GM18508 (cell line): ENCODE data around the gene ADGRD2.

Experiments used
- ATAC-seq: cut with Tn5 transposase; IDR thresholded peaks from one replicate; pipeline ENCODE4 v1.9.1; 2021; ENCODE audit warnings: moderate number of reproducible peaks; ENCODE audit not compliant: insufficient read depth, unreplicated experiment

Gene ADGRD2

DNA sequence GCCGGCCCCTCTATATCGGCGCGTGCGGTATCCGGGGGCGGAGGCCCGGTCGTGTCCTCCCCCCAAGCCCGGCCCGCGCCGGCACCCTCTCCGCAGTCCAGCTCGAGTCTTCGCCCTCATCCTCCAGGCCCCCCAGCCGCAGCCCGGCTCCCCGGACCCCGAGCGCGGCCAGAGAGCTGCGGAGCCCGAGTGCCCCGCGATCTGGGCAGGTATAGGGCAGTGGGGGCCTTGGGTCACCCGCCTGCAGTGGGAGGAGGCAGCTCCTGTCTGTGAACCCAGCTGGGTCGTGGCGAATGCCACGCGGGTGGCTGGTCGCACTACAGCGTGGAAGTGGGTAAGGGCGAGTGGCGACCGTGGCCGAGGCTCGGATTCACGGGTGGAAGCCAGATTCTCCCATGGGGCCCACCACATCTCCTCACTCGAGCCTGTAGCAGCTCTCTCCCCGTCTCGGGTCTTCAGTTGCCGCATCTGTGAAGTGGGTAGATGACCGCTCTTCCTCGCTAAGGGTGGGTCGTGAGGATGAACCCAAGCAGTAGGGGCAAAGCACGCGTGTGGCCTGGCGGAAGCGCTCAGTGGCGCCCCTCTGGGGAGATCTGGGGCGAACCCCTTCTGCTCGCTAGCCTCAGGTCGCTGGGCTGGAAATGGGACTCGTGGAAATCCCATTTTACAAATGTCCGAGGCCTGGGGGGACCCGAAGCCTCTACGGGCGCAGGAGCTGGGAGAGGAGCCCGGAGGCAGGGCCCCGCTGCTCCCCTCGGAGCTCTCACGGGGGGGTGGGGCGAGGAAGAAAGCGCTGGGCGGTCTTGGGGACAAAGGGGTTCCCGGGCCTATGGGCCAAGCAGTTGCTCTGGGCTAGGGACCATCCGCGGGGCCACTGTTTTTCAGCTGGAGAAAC, 55.0 kb downstream of the ADGRD2 start:
- ATAC-seq, result no peak

DNA sequence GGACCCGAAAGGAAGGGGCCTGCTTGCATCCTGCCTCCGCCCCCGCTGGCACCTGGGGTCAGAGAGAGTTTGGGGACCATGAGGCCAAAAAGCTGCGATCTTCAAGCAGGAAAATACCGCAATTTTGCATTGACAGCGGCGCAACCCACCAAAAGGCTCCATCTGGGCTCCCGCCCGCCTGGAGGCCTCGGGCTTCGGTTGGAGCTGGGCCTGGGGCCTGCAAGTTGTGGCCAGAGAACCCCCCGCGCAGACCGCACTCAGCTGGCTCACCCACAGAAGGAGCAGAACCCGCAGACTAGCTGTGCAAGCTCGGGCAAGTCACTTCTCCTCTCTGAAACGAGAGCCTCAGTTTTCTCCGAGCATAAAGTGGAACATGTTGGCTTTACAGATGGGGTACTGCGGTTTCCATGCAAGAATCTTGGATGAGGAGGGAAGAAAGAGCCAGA, 55.7 kb downstream of the ADGRD2 start:
- no peak for ATAC-seq

DNA sequence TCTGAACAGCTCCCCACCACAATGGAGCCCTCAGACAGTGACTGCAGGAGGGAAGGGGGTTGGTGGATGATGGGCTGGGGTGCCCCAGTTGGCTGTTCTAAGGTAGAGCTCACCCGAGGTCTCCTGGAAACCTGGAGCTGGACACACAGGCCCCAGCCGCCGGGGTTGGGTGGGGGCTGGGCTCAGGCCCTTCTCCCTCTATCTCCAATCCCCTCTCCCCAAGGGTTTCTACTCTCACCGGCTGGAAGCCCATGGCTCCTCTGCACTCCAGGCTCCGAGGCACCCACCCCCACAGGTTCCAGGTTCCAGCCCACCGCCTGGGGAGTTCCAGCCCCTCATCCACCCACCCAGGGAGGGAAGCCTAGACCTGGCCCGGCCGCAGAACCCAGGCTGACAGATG, 56.2 kb downstream of the ADGRD2 start:
- ATAC-seq, result no peak

DNA sequence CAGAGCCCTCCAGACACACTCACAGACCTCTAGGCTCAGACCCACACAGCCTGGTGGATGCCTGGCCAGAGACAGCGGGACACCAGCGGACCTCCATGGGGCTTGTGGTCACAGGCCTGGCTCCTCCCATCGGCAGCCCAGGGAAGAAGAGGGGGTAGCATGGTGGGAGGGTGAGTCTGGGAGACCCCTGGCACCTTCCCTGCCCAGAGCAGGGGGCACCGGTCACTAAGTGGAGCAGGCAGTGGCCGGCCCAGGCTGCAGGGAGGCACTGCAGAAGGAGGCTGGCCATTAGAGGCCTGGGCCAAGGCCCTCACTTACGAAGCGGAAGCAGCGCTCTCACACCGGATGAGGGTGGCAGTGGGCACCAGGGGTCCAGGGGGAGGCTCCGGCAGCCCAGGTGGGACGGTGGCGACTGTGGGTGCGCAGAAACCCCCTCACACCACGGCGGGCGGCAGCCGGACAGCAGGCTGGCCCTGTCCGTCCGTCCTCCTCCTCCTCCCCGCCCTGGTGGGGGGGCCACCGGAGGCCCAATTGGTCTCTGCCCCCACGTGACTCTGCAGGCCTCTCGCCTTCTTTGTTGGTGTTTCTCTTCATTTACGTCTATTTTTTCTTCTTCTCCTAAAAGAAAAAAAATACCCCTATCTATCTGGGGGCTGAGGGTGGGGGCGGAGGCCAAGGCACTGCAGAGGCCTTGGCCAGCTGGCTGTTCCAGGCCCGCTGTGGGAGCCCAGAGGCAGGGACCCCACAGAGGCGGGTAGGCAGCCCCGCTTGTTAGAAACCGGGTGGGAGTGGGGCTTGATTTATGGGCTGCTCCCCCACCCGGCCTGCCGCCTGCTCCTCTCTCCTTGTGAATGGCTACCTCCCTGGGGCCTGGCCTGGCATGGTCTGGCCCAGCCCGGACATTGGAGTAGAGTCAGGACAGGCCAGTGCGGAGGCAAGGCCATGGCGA, 57.0 kb downstream of the ADGRD2 start, which contains the start of gene NR5A1:
Gene NR5A1 (minus strand): TSS at position 469 of the 949 bp plus-strand sequence. CDS start 4,004 bp downstream, outside the sequence.
- no peak for ATAC-seq

DNA sequence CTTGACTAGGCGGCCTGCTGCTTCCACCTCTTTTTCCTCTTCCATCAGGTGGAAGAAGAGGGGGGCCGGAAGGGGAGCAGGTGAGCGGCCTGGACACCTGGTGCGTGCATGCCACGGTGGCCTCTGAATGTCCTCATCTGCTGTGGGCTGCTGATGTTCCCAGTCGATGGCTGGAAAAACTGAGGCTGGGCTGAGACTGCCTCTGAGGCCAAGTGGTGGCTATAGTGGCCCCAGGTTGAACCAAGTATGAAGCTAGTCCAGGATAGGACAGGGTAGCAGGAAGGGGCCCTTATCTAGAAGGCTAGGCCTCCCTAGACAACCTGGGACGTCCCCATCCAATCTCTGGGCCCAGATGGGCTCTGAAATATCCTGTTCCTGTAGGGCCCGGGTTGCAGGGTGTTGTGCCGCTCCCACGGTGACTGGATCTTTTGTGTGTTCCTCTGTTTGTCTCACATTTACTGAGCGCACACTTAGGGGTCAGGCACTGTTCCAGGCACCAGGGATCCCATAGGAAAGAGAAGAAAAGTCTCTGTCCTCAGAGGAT, 57.7 kb downstream of the ADGRD2 start:
- ATAC-seq, result no peak

DNA sequence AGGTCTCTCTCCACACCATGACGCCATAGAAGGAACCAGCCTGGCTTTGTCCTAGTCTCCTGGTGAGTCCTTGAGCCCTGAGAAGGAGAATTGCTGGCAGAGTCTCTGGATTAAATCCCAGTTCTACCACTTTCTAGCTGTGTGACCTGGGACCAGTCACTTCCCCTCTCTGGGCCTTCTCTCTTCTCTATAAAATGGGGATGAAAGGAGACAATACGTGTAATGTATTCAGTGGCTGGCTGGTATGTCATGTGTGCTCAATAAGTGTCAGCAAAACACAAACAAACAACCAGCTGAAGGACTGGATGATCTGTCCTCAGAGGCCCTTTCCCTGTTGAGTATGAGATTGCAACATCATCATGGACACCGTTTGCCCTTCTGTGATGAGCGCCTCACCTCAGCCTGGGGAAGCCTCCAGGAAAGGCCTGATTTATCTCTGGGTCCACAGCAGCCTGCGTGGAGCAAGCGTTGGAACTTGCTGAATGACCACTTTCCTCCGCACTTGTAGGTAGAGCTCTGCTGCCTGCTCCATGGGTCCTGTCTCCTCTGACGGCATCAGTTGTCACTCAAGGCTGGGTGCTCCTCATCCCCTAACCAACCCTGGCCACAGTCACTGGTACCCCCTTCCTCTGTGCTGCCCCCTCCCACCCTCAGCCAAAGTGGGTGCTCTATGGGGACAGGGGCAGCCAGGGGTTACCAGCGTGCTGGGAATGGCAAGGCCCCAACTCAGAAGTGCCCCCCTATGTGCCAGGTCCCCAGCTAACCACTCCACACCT, 60.6 kb downstream of the ADGRD2 start:
- ATAC-seq, result no peak

DNA sequence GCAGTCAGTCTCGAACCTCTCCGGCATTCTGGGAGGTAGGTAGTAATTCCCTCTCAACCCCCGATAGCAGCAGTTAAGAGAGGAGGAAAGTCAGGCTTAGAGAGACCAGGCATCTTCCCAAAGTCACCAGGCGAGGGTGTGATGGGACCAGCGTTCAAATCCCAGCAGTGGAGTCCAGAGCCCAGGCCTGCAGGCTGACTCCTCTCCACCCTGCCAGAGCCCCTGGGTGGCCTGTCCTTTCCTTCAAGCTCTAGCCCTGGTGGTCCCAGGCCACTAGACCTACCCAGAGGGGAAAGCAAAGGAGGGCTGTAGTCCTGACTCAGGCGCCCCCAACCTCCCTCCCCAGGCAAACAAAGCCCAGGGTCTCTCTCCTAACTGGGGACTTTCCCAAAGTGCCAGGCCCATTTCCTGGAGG, 61.2 kb downstream of the ADGRD2 start:
- no peak for ATAC-seq

DNA sequence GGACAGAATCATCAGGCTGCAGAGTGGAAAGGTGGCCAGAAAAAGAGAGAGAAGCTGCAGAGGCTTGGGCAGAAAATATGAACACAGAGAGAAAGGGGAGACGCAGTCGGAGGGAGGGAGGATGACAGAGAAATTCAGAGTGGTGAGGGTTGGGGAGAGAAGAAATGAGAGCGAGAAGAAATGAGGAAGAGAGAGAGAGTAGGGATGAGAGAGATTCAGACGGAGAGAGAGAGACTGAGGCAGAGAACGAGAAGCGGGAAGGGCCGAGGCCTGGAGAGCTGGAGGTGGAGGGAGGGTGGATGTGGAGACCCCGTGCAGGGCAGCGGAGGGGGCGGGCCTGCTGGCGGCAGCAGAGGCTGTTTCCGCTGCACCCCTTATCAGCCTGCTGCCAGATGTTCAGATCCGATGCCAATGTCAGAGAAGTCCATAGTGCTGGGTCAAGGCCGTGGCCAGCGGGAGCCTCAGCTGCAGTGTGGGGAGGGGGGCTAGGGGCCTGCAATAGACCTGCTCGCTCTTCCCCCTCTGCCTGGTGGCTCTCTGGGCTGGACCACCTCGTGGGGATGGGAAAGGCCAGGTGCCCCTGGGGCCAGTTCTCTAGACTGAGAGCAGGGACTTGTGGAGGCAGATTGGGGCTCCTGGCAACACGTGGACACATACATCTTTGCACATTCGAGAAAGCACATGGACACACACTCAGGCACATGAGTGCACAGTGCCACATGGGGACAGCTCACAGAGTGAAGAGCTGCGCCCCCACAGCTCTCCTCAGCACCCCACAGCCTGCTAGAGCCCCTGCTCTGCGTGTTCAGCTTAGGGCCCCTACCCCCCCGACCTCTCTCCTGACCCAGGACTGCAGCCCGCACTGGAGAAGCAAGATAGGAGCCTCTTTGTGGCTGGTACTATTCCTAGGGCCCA, 61.9 kb downstream of the ADGRD2 start:
- no peak for ATAC-seq

DNA sequence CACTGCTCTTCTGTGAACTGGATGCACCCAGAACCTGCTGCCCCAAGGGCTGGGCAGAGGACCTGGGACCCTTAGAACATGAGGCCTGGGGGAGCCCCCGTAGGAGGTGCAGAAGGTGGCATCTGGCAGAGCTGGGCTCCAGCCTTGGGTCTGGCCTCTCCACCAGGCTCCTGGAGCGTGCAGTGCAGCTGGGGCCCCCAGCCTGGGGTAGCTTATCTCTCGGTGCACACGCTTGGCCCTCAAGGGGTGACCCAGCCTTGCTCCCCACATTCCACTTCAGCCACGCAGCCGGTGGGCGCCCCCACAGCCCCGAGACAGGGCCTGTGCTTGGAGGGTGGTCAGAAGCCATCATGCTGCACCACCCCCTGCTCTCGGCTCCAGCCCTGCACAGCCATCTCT, 62.6 kb downstream of the ADGRD2 start:
- ATAC-seq, result no peak

DNA sequence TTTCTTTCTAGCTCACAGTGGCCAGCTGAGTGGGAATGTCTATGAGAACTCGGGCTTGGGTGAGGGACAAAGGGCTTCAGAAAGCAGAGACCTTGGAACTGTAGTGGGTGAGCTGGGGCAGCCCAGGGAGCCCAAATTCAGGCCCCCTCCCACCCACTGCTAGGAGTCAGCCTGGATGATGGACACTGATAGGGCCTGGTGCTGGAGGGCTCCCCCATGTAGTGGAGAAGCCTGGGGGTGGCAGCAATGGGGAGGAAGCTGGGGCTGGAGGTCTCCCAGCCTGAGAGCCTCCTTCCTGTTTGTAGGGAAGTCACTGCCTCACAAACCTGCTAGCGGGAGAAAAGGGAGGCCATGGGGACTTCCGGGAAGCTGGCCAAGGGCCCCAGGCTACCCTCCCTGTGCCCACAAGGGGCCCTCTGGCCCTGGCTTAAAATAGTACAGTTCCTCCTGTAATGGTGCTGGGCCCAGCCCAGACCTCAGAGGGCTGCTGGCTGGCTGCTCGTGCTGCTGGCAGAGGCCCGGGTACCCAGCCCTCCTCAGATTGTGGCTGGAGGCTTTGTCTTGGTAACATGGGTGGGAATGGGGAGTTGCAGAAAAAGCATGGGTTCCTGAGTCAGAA, 63.2 kb downstream of the ADGRD2 start:
- no peak for ATAC-seq

DNA sequence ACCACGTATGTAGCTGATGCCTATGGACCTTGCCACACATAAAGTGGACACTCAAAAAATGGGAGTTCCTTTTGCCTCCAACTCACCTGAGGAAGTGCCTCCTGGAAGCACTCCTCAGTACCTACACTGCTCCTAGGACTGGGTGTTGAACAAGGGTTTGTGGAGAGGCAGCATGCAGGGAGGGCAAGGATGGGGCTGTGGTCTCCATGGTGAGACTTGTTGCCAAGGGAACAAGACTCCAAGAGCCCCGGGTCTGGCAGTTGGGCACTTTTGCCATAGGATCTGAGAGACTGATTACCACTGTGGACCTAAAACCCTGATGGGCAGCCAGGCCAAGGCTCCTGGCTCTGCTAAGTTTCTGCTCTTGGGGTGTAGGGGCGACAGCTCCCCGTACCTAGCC, 63.9 kb downstream of the ADGRD2 start:
- no peak for ATAC-seq

DNA sequence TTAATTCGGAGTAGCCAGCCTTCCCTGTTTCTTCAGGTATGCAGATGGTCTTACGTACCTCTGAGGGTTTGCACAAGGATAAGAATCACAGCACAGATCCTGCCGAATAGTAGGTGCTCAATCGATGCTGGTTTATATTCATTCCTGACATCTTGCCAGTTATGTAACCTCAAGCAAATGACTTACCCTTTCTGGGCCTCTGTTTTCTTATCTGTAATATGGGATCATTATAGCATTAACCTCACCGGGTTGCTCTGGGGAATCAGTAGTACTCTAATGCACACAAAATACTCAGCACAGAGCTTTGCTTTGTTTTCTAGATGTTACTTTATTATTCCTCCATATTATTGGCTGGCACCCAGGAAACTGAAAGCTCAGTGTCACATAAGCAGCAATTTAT, 64.6 kb downstream of the ADGRD2 start:
- ATAC-seq, result no peak

DNA sequence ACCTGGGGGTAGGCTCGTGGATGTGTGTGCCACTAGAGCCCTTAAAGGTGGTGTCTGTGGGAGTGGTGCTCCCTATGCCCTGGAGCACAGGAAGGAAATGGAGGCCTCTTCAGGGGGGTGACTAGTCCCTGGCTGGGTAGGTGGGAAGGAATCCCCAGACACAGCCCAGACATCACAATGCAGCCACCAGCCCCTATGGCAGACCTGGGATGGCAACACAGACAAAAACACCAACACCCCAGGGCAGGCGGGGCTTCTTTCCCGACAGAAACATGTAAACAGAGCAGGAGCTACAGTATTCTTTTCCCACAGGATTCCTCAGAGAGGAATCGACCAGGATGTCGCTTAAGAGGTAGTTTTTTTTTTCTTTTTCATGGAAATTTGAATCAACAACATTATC, 67.3 kb downstream of the ADGRD2 start:
- no peak for ATAC-seq

DNA sequence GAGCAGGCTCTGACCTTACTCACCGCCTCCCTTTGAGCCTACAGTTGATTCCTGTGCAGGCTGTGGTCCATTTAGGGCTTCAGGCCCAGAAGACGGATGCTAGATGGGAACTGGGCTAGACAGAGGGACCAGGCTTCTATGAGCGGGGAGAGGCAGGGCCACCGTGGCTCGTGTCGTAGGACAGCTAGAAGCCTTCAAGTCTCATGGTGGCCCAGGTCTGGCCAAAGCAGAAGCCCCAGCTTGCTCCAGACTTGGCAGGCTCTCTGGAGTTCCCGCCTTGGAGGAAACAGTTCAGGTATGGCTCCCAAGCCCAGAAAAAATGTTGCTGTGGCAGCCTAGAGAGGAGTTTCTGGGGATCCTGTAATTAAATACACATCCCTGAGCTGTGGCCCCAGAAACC, 67.9 kb downstream of the ADGRD2 start:
- no peak for ATAC-seq

DNA sequence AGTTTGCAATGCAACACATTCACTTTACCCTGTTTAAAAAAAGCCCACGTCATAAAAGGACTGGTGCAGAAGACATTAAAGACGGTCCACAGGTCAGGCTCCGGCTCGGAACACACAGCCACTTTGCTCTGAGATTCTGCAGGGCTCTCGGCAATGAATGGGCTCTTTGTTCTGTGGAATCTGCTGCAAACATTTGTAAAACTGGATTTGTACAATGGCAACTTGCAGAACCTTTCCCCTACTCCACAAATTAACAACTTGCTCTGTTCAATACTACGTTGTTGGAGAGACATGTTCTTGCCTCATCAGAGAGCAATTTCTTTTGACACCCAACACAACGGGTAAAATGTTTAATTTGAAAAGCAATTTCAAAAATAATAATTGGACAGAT, 70.0 kb downstream of the ADGRD2 start:
- no peak for ATAC-seq

DNA sequence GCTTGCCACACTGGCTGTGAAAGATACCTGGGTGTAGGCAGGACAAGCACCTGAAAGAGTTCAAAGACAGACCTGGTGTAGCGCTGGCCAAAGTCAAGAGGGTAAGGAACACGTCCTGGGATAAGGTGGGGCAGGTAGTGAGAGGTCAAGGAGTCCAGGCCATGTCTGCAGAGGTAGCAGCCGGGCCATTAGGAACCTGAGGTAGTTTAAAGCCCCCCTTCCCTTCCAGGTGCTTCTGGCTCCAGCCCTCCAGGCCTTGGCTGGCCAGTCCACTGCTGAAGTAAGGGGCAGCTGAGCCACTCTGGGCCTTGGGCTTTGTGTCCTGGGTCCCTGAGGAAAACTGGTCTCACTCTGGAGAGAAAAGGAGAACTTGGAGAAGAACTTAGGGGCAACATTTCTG, 70.9 kb downstream of the ADGRD2 start:
- no peak for ATAC-seq

DNA sequence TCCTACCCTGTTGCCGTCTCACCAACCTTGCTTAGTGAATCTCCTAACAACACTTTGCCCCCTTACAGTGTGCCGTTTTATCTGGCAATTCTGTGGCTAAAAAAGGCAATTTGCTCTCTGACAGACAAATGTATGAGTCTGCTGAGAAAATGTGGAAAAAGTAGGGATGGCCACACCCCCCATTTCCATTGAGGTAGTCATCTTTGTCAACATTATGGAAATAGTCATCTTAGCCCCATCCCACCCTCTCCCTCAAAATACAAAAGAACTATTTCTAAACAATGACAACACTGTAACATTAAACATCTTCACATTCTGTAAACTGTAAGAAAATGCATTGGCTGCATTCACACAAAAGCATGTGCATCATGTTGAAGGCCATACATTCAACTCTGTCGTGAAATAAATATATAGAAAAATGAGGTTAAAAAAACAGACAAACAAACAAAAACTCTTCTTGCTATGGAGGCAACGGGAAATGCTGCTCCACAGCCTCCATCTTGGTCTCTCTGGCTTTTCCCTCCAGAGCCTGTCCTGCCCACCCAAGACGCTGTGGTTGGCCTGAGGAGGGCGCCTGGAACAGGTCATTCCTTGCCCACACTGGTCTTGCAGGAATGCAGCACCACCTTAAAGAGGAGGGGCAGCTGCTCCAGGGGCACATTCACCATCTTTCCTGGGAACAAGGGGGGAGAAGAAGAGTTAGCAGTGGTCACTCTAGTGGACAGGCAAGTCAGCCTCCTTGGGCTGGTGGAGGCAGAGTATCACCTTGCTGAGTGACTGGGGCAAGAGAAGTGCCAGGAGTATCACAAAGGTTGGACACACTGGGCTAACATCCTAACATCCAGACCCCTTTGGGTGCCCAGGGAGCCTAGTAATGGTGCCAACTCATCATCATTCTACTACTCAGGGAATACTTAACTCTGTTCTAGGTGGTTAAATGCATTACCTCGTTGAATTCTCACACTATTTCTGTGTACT, 72.2 kb downstream of the ADGRD2 start:
- no peak for ATAC-seq
